Measurements from ENCODE around the gene OR5A2.
"Not testable (repeated sequence)": the region's sequence is repeated elsewhere in the genome, so short reads cannot be mapped to it uniquely, and the experiment has no call there.

OR5A2 gene

DNA sequence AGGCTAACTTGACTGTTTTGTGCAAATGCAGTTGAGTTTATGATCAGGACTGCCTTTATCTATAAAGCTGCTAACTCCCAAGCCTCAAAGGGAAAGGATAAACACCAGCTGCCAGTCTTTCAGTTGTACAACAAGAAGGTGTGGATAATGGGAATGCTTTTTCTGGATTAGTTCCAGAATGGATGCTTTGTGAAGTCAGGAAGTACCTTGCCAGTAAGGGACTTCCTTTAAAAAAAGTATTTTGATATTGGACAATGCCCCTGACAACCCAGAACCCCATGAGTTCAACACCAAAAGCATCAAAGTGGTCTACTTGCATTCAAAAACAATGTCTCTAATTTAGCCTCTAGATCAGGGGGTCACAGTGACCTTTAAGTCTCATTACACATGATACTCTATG lies 32.0 kb downstream of the OR5A2 start:
- no peak for DNase-seq (ENCODE audit: low read depth)

DNA sequence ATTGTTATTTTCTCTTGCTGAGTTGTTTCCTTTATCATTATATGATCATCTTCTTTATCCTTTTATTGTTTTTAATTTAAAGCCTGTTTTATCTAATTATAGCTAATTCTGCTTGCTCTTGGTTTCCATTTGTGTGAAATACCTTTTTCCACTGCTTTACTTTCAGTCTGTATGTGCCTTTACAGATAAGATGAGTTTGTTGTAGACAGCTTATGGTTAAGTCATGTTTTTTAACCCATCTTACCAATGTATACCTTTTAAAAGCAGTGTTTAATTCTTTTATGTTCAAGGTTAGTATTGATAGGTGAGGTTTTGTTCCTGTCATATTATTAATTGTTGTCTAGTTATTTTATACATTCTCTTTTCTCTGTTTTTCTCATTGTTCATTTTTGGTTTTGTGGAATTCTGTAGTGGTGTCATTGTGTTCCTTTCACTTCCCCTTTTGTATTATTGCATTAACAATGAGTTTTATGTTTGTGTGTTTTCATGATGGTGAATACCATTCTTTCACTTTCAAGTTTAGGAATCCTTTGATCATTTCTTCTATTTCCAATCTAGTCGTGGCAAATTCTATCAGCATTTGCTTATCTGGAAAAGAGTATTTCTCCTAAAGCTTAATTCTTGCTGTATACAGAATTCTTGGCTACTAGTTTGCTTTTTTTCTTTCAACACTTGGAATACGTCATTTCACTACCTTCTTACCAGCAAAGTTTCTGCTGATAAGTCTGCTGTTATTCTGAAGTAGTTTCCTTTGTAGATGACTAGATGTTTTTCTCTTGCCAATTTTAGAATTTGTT lies 45.8 kb downstream of the OR5A2 start:
- no peak for DNase-seq (ENCODE audit: low read depth)

DNA sequence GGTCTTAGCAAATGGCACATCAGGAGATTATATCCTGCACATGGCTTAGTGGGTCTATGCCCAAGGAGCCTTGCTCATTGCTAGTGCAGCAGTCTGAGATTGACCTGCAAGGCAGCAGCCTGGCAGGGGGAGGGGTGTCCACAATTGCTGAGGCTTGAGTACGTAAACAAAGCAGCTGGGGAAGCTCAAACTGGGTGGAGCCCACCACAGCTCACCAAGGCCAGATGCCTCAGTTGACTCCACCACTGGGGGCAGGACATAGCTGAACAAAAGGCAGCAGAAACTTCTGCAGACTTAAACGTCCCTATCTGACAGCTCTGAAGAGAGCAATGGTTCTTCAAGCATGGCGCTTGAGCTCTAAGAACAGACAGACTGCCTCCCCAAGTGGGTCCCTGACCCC lies 53.9 kb downstream of the OR5A2 start:
- not testable (repeated sequence) for DNase-seq (ENCODE audit: low read depth)

DNA sequence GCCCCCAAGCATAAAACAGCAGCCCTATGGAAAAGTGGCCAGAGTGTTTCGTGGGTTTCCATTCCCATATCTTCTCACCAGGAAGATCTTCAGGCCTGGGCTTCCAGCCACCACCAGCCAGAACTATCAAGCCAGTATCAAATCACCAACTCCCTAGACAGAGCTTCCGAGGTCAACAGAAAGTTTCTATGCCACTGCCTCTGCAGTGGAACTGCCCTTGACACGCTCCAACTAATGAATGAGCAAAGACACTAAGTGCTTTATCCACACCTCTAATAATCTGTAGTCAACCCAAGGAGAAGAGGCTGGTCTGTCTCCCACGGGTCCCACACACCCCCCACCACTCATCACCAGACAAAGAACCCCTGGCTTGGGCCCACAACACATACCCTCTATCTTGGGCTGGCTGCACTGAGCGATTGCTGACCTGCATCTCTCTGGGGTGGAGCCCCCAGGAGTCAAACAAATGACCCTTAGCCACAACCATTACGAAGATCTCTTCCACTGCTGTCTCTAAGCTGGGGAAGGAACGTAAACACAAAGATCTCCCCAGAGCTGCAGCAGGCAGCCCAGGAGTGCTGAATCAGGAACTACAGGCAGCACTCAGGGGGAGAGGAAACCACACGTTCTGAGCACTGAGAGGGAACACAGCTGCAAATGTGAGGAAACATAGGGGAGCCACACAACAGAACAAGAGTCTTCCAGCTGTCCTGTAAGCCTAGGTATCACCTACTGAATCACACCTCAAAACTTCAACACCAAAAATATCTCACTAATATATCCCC lies 57.8 kb downstream of the OR5A2 start:
- no peak for DNase-seq (ENCODE audit: low read depth)
